ENCODE data around the gene RBMS1.

The RBMS1 gene

DNA sequence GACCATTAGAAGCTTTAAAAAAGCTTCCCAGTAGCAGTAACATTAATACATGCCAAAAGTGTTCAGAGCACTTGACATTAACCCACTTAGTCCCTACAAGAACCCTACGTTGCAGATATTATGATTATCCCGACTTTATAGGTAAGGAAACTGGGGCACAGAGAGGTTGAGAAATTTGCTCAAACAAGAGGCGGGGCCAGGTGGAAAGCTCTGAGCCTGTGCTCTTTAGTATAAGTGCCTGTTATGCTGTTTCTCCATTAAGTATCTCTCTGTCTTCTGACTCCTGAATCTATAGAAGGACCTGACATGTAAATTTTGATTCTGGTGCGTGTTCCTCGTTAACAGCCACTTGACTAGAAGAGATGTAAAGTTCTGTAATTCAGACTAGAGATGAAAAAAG lies 139.8 kb downstream of the RBMS1 start:
- no peak for DNase-seq

- no peak for DNase-seq
These were observed 140.4 kb downstream of the RBMS1 start for GRCh38 chr2:160353166-160353565.

DNA sequence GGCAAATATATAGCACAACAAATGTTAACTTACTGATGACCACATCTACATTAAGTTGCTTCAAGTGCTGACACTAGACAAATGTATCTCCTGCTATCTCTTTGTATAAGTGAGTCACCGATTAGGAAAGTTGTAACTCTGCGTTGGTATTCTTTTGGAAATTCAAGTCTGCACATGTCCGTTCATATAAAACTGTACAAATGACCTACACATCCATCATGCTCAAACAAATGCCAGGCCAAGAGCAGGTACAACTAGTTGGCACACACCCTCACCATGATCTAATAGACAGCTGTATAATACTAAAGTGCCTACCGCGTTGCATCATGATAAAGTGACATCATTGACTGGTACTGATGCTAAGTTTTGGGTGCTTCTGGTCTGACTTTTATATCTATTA lies 141.1 kb downstream of the RBMS1 start:
- no peak for DNase-seq

GRCh38 chr2:160351956-160352355 lies 141.7 kb downstream of the RBMS1 start:
- DNase-seq: no peak

DNA sequence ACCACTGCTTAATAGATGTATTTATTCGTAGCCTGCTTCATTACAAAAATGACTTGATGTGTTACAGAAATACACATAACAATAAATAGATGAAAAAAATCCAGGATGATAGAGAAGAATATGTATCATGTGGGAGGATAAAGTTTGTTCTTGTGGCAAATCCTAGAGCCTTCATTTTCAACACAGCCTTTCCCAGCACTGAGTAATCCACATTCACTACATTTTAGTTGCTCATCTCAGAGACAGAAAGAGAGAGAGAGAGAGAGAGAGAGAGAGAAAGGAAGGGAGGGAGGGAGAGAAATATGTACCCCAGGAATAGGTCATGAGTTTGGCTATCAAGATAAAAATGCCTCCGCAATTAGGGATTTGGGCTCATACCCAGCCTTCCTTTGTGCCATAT lies 144.3 kb downstream of the RBMS1 start:
- DNase-seq: no peak

DNA sequence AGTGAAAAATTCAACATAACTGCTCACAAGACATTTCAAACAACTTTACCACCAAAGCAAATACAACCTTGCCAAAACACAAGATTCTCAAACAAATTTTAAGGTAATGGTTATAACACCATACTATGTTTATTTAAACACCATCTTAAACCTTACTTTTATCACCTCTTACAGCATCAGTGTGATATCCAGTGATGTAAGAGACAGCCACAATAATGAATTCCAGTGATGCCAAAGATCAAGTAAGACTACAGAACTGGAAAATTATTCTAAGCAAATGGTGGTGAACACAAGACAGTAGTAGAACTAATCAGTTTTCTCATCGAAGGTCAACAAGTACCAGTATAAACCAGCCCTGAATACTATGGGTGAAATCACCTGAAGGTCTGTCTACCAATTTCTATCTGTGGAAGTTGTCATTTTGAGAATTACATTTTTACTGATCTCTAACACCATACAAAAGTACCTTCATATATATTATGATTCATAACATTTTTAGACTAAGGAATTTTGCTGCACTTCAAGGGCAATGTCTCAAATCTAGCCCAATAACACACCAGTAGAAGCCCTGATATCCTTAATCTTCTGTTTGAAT lies 146.2 kb downstream of the RBMS1 start:
- no peak for DNase-seq

- no peak for DNase-seq
These were observed 148.4 kb downstream of the RBMS1 start for GRCh38 chr2:160345071-160345764.

DNA sequence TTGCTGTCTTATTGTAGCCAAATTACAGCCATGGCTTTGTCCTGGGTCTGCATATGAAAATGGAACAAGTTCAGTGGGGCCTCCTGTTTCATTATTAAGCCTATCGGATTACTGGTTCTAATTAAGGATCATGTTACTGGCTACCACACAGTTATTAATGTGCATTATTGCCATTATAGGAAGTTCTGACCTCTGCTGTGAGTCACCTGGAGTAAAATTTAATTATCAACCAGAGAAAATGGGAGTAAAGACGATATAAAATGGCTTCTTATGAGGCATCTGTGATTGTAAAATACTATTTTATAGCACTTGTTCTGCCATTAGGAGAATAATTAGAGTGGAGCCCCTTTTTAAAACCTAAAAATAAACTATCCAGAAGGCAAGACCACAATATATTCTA lies 150.2 kb downstream of the RBMS1 start:
- no peak for DNase-seq

DNA sequence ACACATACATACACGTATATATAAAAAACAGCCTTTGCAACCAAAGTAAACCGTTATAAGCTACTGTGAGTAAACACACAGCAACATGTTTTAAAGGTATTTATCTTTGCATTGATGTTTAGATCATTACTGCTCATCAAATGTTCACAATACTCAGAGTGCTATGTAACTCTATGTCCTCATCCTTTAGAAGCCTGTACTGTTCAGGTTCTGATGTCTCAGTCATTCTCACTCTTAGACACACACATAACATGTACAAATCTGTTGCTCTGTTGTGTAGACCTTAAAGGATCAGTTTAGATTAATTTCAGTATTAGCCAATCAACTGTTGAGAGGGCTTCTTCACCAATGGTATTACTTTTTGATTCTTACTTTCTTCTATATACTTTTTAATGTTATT lies 153.9 kb downstream of the RBMS1 start:
- no peak for DNase-seq

GRCh38 chr2:160338901-160339685 lies 154.5 kb downstream of the RBMS1 start:
- DNase-seq: no peak

DNA sequence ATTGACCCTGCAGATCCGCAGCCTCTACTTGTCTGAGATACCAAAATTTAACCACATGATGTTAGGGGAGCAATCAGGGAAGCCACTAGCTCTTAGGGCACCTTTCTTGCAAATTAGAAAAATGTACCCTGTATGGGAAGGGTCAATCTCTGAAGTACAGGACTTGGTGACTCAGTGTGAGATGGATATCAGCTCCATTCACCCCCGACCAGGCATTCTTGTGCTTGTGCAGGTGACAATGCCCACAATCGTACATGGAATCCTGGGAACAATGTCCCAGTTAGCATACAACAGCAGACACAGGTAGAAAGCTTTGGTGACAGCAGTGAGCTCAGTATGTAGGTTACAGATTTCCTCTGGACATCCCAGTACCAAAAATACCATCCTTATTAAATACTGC lies 155.9 kb downstream of the RBMS1 start:
- no peak for DNase-seq

DNA sequence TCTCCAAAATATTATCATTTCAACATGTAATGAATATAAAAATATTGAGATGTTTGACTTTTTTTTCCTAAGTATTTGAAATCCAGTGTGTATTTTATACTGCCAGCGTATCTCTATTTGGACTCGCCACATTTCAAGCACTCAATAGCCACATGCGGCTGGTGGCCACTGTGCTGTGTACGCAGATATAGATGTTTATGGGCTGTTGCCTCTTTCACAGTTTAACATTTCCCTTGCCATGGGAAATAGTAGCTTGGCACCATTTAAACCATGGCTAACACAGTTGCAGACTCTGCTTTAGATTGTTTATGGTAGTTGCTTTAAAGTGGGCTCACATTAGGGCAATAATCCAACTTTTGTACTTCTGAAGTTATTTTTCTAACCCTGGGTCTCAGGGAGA lies 157.0 kb downstream of the RBMS1 start:
- DNase-seq: no peak

- no peak for DNase-seq
These were observed 157.5 kb downstream of the RBMS1 start for GRCh38 chr2:160336105-160336504.

- DNase-seq: no peak
These were observed 158.2 kb downstream of the RBMS1 start for GRCh38 chr2:160335441-160335840.

DNA sequence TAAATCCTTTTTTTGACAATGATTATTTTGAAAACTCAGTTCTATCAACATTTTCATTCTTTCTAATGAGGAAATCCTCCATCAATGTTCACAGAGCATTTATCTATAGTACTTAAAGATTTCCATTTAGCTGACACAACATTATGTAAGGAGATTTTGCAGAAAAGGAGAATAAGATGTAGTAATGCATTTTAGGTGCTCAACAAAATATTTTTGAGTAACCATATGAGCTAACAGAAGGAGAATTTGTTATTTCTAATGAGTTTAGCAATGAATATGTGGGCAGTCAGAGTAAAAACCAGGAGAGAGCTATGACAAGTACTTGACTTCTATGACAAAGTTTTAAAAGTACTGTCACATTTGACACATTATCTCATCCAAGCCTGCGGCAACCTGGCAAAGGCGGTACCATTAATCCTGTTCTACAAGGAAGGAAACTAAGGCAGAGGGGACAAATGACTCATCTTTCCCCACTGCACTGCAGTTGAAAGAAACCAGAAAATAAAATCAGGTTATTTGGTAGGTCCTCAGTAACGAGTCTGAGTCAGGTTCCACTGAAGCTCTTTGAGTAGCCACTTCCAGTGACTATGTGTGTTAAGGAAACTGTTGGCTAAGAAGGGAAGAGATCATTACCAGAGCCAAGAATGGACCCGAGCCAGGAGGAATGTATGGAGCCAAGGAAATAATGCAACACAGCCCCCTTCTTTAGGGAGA lies 159.4 kb downstream of the RBMS1 start:
- no peak for DNase-seq

GRCh38 chr2:160333324-160334027 lies 160.1 kb downstream of the RBMS1 start:
- DNase-seq: no peak

DNA sequence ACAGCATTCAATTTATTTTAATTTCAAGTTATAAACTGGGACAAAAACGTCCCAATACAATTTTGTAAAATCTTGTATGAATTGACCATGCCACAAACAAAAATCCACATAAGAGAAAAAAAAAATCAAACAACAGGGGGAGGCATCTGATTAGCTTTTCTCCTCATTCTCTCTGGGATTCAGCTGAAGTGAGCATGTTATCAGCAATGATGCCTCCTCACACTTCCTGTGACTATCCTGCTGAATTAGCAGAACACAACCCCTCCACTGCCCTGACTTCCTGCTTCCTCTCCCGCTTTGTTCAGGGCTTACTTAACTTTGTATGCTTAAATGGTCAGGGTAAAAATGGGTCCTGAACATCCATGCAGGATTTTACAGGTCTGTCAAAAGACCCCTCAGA lies 161.3 kb downstream of the RBMS1 start:
- DNase-seq: no peak

- no peak for DNase-seq
These were observed 162.2 kb downstream of the RBMS1 start for GRCh38 chr2:160331258-160332025.

- no peak for DNase-seq
These were observed 164.6 kb downstream of the RBMS1 start for GRCh38 chr2:160328811-160329527.

GRCh38 chr2:160326786-160327185 lies 166.8 kb downstream of the RBMS1 start:
- DNase-seq: no peak

- DNase-seq: no peak
These were observed 168.2 kb downstream of the RBMS1 start for GRCh38 chr2:160325418-160325817.

All from NCI-H2171 treated with DMSO at 0.1 percent for 48 hours (cell line).